ENCODE measurements around the gene TOM1L1.
"Not testable (repeated sequence)": the region's sequence is repeated elsewhere in the genome, so short reads cannot be mapped to it uniquely, and the experiment has no call there.

Gene TOM1L1

GRCh38 chr17:54864070-54864469 lies 36.6 kb upstream of the TOM1L1 start:
- Histone ChIP-seq H3K27me3 (no peaks in the 10 kb centered on the region), H3K36me3 (no peaks in the 10 kb centered on the region), H3K27ac (no peak overlapping the region), H3K4me1 (ENCODE audit: control insufficient read depth in 1 of 2, insufficient read depth in 1 of 2, low read depth in 1 of 2, low read length in 1 of 2) (no peaks in the 10 kb centered on the region), H3K9me3 (no peaks in the 10 kb centered on the region), H3K4me3 (ENCODE audit: low read depth in 1 of 2, low read length in 1 of 2) (no peak overlapping the region)
- TF ChIP-seq, protein P1, sequence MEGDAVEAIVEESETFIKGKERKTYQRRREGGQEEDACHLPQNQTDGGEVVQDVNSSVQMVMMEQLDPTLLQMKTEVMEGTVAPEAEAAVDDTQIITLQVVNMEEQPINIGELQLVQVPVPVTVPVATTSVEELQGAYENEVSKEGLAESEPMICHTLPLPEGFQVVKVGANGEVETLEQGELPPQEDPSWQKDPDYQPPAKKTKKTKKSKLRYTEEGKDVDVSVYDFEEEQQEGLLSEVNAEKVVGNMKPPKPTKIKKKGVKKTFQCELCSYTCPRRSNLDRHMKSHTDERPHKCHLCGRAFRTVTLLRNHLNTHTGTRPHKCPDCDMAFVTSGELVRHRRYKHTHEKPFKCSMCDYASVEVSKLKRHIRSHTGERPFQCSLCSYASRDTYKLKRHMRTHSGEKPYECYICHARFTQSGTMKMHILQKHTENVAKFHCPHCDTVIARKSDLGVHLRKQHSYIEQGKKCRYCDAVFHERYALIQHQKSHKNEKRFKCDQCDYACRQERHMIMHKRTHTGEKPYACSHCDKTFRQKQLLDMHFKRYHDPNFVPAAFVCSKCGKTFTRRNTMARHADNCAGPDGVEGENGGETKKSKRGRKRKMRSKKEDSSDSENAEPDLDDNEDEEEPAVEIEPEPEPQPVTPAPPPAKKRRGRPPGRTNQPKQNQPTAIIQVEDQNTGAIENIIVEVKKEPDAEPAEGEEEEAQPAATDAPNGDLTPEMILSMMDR (IDR thresholded peaks at IDR 0.05) = no peak

DNA sequence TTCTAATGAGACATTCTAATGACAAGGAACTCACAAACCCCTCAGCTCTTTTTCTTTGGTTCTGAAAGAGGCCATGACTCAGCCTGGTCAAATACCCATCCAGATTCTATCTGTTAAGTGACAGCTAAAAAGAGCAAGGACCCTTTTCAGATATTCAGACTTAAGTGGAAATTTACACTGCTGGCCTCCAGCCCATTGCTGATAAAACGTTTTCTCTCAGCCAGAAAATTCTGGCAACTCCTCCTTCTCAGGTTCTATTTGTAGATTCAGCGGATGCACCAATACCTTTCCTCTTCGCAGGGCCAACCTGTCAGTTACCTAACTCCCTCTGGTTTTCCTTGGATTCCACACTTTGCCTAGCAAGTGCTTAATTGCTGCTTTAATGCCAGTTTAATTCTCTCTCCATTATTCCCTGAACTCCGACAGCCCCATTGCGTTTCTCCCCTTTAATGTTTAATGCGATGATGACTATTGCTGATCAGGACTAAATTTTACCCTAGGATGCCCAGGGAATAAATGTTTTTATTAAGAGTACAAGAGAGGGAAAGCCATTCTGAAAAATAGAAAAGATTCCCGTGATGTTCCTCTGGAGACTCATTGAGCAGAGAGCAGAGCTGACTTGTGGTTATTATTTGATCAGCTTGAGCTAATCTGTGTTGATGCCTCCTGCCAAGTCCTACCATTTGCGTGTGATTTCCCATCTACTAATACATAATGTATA lies 35.9 kb upstream of the TOM1L1 start:
- no peak overlapping the region for H3K4me3 ChIP-seq (ENCODE audit: low read depth in 1 of 2, low read length in 1 of 2)
- no peaks in the 10 kb centered on the region for H3K36me3 ChIP-seq
- H3K27me3 ChIP-seq = no peaks in the 10 kb centered on the region
- H3K4me1 ChIP-seq (ENCODE audit: control insufficient read depth in 1 of 2, insufficient read depth in 1 of 2, low read depth in 1 of 2, low read length in 1 of 2) = no peaks in the 10 kb centered on the region
- no peaks in the 10 kb centered on the region for H3K9me3 ChIP-seq
- H3K27ac ChIP-seq = no peak overlapping the region
- TF ChIP-seq, protein P1 (IDR thresholded peaks at IDR 0.05) = no peak

DNA sequence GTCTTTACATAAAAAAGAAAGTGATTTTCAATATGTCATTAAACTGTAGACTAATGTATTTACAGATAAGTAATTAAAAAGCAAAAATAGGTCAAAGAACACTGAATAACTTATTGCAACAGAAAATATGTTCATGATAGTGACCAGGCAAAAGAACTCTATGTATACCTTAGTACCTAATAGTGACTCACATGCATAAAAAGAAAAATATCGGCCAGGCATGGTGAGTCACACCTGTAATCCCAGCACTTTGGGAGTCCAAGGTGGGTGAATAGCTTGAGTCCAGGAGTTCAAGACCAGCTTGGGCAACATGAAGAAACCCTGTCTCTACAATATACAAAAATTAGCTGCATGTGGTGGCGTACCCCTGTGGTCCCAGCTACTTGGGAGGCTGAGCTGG lies 33.0 kb upstream of the TOM1L1 start:
- Histone ChIP-seq H3K27ac (no peak overlapping the region), H3K9me3 (no peaks in the 10 kb centered on the region), H3K27me3 (no peaks in the 10 kb centered on the region), H3K4me3 (ENCODE audit: low read depth in 1 of 2, low read length in 1 of 2) (no peak overlapping the region), H3K36me3 (no peaks in the 10 kb centered on the region), H3K4me1 (ENCODE audit: control insufficient read depth in 1 of 2, insufficient read depth in 1 of 2, low read depth in 1 of 2, low read length in 1 of 2) (no peaks in the 10 kb centered on the region)
- TF ChIP-seq, protein P1 (IDR thresholded peaks at IDR 0.05) = no peak

GRCh38 chr17:54870671-54871175 lies 29.9 kb upstream of the TOM1L1 start:
- Histone ChIP-seq H3K4me3 (ENCODE audit: low read depth in 1 of 2, low read length in 1 of 2) (no peak overlapping the region), H3K4me1 (ENCODE audit: control insufficient read depth in 1 of 2, insufficient read depth in 1 of 2, low read depth in 1 of 2, low read length in 1 of 2) (no peaks in the 10 kb centered on the region), H3K36me3 (no peaks in the 10 kb centered on the region), H3K9me3 (no peaks in the 10 kb centered on the region), H3K27me3 (no peaks in the 10 kb centered on the region), H3K27ac (no peak overlapping the region)
- TF ChIP-seq, protein P1 (IDR thresholded peaks at IDR 0.05) = no peak

DNA sequence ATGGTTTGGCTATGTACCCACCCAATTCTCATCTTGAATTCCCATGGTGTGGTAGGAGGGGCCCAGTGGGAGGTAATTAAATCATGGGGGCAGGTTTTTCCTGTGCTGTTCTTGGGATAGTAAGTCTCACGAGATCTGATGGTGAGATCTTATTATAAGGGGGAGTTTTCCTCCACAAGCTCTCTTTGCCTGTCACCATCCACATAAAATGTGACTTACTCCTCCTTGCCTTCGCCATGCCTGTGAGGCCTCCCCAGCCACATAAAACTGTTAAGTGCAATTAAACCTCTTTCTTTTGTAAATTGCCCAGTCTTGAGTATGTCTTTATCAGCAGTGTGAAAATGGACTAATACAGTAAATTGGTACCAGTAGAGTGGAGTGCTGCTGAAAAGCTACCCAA lies 24.7 kb upstream of the TOM1L1 start:
- not testable (repeated sequence) for H3K36me3 ChIP-seq; H3K9me3 ChIP-seq; H3K27ac ChIP-seq; H3K4me1 ChIP-seq (ENCODE audit: control insufficient read depth in 1 of 2, insufficient read depth in 1 of 2, low read depth in 1 of 2, low read length in 1 of 2); H3K27me3 ChIP-seq; H3K4me3 ChIP-seq (ENCODE audit: low read depth in 1 of 2, low read length in 1 of 2)

- Histone ChIP-seq H3K27me3 (no peaks in the 10 kb centered on the region), H3K4me1 (ENCODE audit: control insufficient read depth in 1 of 2, insufficient read depth in 1 of 2, low read depth in 1 of 2, low read length in 1 of 2) (no peaks in the 10 kb centered on the region), H3K4me3 (ENCODE audit: low read depth in 1 of 2, low read length in 1 of 2) (no peak overlapping the region), H3K36me3 (no peaks in the 10 kb centered on the region), H3K9me3 (no peaks in the 10 kb centered on the region), H3K27ac (no peak overlapping the region)
- TF ChIP-seq, protein P1 (IDR thresholded peaks at IDR 0.05) = no peak
Measured at GRCh38 chr17:54876656-54877195, 23.9 kb upstream of the TOM1L1 start.
